ENCODE measurements around the gene PGM2.

PGM2 gene

DNA sequence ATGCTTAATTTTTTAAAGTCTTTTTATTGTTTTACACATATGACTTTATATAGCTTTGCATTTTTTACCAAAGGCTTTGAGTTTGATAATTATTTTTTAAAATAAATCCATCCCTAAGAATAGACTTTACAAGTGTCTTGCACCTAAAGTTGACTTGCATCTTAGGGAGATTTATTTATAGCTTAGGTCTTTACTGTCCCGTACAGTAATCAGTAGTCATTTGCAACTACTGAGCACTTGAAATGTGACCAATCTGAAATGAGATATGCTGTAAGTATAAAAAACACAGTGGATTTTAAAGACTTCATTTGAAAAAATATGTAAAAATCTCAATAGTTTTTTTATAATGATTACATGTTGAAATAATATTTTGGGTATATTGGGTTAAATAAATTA lies 83.6 kb downstream of the PGM2 start:
- Histone ChIP-seq H3K4me3 (ENCODE audit: severe bottlenecking) (no peak overlapping the region), H3K27ac (ENCODE audit: poor library complexity, severe bottlenecking) (no peak overlapping the region), H3K27me3 (ENCODE audit: insufficient read depth, poor library complexity, severe bottlenecking) (no peaks in the 10 kb centered on the region), H3K36me3 (ENCODE audit: low read depth) (no peaks in the 10 kb centered on the region), H3K4me1 (ENCODE audit: insufficient read depth, poor library complexity, severe bottlenecking) (no peaks in the 10 kb centered on the region), H3K9me3 (ENCODE audit: severe bottlenecking) (no peaks in the 10 kb centered on the region)
- DNase-seq (ENCODE audit: low spot score) (no peak), ATAC-seq (ENCODE audit: low read depth) (no peak)
- TF ChIP-seq CTCF (IDR thresholded peaks at IDR 0.05; ENCODE audit: poor library complexity, severe bottlenecking) = no peak
